ENCODE measurements around the gene LNPEP.

LNPEP gene

DNA sequence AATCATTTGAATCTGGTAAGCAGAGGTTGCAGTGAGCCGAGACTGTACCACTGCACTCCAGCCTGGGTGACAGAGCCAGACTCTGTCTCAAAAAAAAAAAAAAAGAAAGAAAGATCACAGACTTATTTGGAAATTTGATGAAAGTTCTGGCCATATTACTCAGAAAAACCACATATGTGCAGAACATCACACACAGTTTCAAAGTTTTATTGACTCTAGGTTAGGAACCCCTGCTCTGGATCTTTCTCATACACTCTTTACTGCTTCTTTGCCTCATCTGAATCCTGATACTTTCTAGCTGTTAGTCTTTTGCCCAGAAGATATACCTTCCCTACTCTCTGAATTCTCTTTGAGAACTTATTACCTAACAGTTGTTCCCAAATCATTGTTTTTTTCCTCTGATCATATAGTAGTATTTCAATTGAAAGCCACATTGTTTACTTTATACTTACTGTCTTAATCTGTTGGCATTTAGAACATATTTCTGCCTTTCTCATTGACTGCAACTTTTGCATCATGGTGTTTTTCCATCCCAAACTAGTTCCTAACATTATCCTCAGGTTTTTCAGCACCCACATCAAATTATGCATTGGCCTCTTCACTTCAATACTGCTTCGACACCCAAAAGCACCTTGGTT lies 68.7 kb downstream of the LNPEP start:
- peak in 1 of 2 experiments; percentile 13 for DNase-seq

DNA sequence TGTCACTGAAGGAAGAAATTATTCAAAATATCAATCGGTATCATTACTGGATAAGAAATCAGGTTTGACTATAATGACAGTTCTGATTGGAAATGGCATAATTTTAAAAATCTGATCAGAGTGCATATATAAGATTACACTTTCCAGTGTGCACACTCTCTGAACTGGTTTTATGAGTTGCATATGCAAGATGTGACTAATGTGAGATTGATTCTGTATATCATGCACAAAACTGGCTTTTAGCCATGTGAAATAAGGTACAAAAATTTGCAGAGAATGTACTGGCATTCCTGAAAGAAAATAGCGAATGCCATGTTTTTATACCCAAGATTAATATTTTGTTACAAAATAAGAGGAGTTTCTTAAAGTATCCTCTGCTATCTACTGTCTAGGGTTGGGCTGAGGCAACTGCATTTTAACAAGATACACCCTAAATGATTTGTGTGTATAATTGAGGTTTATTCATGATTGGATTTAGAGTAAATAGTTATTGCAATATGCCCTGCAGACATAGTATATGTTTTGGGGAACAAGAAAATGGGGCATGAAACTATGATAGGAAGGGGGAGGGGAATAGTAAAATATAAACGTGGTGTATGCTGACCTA lies 70.7 kb downstream of the LNPEP start:
- no peak for DNase-seq

DNA sequence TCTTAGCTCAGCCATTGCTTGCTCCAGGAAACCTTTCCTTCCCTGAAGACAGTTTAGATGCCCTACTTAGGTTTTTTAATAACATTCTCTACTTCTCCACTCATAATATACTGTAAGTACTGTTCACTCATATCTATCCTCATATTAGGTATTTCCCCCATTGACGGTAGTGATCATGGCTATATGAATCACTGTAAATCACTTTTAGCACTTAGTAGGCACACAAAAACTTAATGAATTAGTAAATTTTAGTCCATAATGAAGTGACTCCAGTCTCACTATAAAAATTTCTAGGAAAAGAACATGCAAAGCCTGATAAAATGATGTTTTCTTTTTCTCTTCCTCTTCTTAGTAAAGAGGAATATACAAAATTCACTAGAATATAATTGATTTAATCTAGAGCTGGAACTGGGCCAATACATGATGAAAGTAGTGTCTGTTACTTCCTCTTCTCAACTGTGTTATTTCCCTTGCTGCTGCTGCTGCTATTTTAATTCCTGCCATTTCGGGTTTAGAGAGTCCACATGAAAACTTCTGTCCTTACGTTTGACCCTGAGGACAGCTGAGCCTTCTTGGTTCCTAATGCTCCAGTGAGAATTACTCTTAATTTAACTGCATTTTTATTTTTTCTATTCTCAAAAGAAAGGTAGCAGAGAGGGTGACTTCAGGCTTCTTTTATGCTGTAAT lies 73.5 kb downstream of the LNPEP start:
- no peak for DNase-seq

DNA sequence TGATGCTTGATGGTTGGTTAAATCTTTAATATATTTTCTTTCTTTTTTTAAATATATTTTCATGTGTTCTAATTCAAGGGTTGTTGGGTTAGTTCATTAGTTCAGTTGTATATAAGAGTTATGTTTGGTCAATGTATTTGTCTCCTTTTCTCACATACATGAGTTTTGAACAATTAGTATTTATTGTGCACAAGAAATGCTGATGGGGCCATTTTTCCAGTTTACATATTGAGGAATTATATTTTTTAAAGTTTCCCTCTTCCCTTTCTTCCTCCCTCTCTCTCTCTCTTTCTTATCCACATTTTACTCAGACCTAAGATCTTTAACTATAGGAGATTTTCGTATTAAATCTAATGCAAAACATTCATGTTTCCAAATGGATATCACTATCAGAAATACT lies 74.0 kb downstream of the LNPEP start:
- DNase-seq, result no peak

DNA sequence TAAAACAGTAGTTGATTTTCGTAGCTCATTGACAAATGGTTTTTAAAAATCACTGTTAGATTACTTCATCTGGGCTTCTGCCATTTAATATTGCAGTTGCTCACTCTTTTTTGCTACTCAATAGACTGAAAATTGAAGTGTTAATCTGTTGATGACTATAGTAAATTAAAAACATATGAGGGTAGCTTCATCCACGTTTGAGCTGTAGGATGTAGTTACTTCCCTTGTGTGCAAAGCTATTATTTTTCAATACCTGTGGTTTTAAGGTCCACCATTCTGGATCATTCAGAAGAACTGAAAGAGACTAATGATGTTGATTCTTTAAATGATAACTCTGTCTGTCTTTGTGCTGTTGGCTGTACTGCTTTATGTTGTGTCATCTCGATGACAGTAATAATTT lies 74.7 kb downstream of the LNPEP start:
- no peak for DNase-seq

DNA sequence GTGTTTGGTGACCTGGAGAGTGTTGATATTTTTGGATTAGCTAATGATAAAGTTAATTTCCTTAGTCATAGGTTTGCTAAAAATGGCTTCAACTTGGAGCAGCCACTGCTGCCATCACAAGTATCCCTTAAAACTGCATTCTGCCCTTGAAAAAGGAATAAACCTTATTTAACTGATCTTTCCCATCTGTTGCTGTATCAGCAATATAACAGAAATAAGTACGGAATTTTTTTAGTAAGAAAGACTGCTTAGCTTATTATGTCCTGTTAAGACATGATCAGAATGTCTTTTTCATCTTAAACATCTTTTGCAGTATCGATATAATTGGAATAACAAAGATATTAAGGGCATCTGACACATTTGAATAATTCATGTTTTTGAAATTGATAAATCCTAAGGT lies 75.7 kb downstream of the LNPEP start:
- no peak for DNase-seq

DNA sequence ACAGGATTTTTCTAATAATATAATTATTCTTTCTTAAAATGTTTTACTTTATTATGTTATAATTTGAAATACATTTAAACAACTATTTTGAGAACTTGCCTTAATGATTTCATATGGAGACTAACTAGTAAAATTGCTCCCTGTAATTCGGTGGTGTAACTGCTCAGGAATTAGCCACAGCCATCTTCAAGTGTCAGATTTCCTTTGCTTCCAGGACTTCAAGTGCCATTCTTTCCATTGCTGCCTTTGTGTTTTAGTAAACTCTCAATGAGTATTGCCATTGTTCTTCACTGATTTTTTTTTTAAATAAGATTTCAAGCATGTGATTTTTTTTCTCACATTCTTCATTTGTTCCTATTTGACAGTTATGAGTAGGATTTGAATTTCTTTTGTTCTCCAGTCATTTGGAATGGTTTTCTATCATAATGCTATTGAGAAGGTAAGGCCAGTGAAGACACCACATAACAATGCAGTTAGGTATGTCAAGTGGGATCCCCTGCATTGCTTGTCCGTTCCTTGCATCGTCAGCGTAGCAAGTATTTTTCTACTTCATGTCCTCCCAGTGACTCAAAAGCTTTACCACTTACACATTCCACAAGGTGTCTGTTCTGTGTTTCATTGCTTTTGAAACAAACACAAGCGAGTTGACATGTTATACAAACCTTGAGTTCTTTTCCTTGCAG lies 83.7 kb downstream of the LNPEP start:
- DNase-seq, result no peak

DNA sequence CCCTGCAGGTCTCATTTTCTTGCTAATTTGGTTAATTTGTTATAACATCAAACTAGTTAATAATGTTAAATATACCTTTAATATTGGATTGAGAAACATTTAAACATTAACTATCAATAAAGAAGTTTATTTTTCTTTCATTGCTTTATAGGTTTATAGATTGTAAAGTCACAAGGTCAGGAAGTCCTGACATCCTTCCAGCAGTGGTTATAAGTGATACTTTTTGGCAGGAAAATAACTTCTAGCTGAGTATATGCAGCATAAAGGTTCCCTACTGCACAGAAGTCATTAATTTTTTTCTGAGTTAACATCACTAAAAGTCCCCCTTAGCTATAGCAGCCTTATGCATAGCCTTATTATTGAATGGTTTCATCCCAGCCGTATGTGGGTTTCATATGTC lies 85.5 kb downstream of the LNPEP start:
- no peak for DNase-seq

DNA sequence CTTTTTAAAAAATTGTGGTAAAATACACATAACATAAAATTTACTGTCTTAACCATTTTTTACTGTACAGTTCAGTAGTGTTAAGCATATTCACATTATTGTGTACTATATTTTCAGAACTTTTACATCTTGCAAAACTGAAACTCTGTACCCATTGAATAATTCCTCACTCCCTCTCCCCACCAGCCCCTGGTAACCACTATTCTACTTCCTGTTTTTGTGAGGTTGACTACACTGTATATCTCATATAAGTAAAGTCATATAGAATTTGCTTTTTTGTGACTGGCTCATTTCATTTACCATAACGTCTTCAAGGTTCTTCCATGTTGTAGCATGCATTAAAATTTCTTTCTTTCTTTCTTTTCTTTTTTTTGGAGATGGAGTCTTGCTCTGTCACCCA lies 87.0 kb downstream of the LNPEP start:
- DNase-seq, result no peak

DNA sequence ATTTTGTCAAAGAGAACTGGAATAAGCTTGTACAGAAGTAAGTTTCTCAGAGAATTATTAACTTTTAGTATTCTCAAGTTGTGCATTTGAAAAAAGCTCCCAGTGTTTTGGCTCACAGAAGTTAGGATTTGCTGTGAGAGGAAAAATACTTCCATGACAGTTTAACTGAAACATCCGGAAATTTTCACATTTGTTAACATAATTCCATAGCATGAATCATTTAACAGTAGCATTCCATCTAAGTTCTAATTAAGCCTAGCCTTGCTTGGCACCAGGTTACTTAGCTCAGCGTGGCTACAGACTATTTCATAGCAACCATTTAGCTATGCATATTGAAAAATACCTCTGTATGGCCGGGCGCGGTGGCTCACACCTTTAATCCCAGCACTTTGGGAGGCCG lies 90.8 kb downstream of the LNPEP start:
- no peak for DNase-seq

DNA sequence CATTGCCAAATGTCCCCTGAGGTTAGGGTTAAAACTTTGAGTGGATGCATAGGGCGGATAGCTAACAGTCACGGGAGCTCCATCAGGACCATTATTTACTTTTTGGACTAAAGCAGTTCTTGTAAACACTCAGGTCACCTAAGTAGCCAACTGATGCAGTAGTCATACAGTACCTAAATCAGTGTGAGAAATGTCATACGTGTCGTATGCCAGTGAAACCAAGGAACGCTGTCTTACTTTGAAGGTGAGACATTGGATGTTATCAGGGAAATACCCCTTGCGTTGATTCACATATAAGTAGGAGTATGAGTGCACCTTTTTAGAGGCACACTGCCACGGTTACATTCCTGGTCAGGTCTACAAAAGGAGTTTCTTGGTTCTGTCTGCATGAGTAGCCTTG lies 101.9 kb downstream of the LNPEP start:
- DNase-seq, result no peak

DNA sequence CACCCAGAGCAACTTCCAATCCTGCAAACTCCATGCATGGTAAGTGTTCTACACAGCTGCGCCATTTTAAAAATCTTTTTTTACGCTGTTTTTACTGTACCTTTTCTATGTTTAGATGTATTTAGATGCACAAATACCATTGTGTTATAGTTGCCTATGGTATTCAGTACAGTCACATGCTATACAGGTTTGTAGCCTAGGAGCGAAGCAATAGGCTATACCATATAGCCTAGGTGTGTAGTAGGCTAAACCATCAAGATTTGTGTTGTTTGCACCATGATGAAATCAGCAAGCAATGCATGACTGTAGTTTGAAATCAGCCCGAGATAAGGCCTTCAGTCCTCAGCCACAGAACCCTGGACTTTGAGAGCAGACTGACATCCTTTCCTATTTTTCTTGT lies 105.4 kb downstream of the LNPEP start:
- no peak for DNase-seq

DNA sequence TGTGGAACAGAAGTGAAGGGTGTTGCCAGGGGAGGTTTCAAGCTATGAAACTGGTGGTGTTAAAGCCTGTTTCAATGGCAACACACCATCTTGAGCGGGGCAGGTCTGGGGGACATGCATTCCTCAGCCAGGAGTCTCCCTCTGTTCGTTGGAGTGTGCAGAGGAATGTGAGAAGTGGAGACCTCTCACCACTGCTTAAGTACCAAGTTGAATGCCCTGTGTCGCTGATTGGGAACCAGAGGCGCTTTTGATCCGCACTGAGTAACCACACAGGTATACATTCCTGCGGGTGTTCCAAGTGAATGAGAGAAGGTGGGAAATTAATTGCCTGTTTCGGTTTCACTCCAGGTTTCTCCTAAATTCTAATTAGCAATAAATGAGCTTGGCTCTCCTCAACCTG lies 107.1 kb downstream of the LNPEP start:
- DNase-seq, result no peak

DNA sequence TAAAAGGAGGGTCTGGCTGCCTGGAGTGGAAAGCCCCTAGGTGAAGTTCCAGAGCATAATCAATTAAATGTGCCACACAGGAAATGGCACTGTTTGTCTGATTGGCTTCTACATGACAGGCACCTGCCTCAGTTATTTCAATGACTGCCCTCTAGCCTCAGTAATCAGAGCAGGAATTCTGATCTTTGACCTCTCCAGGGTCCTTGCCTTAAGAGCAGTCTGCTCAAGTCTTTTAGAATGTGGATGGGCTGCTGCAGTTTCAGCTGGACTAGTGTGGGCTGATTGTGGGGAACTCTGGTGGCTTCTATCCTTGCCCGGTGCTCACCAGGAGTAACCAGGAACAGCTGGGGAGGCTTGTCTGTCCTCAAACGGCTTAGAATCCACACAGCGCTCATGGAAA lies 107.6 kb downstream of the LNPEP start:
- DNase-seq, result no peak

DNA sequence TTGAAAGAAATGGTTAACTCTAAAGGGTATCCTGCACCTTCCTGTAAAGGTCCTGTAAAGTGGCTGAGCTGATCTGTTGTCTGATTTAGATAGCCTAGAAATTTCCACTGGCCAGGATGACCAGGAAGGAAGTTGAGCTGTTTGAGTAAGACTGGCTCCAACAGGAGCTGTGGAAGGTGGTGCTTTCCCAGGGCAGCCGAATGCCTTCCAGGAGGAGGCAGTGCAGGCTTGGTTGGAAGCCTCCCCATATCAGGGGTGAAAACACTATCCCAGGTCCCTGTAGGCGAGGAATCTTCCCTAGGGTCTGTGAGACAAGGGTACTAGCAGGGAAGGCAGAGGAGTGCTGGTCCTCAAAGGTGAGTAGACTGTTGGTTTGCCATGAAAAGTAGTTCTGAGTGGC lies 108.2 kb downstream of the LNPEP start:
- no peak for DNase-seq

DNA sequence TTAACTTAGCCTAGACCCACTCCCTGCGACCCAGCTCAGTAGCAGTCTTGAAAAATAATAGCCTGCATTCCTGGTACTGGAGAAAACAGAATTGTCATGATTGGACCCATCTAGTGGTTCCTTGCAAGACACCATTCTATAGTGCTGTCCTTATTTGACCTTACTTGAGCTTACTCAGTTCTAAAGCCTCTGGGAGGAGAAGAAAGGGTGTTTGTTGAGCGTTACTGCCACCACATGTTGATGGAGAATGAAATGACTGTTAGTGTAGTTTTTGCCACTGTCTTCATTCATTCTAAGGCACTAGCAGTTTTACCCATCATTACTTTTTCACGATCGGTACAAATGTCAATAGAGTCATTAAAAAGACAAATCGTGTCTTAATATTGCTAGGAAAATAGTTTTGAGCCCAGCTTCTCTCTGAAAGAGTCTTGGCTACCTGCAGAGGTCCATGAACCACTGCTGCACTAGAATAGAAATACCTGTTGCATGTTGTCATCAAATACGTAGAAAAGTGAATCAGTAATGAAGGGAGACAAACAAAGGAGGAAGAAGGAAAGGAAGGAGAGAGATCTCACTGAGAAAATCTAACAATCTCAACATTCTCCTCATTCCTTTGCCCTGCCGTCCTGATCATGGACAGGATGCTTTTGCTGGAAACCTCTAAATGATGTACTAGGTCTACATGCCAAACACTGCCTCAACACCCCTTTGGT lies 110.5 kb downstream of the LNPEP start:
- DNase-seq, result no peak

DNA sequence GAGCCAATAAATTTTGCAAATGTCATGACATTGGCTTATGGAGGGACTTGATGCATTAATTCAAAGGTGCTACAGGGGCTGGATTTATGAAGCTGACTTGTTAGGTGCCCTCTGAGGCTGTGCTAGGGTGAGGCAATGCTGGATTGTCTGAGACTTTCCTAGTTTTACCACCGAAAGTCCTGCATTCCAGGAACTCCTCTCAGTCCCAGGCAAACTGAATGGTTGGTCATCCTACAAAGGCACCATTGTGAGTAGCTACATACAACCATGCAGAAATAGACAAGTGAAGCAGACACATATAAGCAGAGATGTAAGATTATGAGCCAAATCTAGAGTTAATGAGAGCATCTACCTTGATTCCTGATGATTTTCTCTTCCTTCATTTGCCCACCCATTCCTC lies 111.2 kb downstream of the LNPEP start:
- no peak for DNase-seq

DNA sequence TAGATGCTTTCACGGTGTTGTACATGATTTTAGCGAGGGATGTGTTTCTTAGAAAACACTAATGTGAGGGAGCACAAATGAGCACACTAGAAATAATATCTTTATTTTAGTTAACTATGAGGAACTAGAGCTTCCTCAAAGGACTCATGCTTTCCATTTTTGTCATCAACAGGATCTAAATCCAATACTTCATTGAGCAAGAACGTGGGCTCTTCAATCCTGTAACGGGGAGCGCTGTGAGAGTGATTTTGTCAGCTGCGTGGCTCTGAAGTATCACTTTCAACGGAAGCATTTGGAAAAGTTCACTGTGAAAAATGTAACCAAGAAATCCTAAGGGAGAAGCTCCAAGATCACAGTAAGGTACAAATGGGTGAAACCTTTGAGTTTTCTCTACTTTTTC lies 113.3 kb downstream of the LNPEP start:
- DNase-seq, result no peak

DNA sequence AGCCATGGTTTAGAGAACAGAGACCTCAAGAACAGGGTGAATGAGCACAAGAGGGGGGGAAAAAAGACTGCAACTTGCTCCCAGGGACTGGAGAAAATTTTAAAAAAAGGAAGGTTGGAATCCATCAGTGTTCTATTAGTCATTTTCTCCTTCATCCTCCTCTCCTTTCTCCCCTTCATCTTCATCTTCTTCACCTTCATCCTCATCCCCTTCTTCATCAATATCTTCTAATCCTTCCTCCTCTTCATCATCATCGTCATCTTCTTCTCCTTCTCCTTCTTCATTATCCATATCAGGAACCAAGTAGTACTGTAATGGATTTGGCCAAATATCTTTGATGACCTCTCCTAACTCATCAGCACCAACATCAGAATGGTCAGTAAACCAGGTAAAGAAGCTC lies 120.4 kb downstream of the LNPEP start:
- no peak for DNase-seq

DNA sequence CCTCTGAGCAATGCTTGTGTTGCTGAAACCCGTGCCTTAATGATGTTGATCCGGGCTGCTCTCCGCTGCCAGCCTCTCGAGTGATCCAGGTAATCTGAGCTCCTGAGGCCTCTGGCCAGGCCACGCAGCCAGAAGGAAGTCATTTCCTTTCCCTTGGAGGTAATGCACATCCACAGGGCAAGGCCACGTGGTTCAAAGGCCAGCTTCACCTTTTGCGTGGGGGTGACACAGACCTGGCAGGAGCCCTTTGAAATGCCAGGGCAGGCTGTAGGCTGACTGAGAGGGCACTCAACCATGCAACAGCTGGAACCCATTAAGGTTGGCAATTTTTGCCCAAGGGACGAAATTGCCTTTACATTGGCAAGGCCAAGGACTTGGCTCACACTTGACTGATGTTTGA lies 126.2 kb downstream of the LNPEP start:
- no peak for DNase-seq

DNA sequence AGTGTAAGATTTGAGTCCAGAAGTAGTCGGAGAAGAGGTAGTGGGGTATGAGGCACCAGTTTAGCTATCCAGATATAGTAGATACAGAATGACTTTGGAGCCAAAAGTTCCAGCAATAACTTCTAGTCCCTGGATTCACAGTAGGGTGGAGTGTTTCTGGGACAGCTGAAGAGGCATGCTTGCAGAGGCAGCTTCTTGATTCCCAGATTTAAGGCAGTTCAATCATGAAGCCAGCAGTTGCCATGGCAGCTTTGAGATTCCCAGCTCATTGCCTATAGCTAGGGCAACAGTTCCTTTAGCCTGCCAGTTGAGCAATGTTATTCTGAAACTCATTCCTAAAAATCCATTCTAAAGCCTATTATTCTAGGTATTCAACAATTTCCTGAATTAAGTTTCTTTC lies 127.4 kb downstream of the LNPEP start:
- DNase-seq, result no peak

DNA sequence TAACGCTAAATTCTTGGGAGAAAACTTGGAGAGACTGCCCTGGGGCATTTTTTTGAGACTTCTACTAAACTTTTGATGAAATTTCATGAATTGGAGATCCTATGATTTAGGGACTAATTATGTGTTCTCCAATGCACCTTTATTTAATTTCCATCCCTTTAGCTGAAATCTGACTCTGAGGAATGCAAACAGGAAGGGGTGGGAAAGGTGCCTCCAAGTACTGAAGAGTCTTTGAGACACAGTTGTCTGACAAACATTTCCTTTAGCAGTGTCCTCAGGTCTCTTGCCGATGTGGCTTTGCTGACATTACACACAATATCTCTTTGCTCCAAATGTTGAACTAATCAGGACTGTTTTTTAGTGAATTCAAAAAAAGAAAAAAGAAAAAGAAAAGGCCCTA lies 129.6 kb downstream of the LNPEP start:
- DNase-seq, result no peak

DNA sequence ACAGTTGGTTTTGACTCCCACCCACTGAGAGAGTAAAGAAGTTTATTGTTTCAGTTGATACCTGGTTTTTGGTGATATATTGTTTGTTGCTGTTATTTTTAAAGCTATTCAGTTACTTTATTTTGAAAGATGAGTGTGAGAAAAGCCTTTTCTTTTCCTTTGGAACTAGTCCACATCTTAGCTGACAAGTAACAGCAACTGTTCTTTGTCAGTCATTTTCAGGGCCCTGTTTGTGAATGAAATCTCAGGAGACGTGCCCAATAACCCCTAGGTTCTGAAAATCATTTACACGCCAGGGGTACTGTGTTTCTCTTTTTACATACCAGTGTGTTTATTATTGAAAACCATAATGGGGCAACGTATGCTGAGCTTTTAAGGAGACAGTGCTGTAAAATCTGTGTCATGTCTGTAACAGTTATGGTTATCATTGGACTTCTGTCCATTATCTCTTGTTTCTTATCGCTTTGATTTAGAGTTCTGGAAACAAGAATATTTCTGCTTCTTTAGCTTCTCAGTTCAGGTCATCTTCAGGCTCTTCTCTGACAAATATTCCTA lies 131.5 kb downstream of the LNPEP start:
- no peak for DNase-seq
